DLD1 (cell line): ENCODE data around the gene MAP3K6.

Experiments used
- in situ Hi-C: cut with HindIII; loops from 2 replicates; pipeline ENCODE4 v1.10.0; 2017; ENCODE audit warnings: low sequenced_read_pairs

MAP3K6 gene

GRCh38 chr1:27377760-27378495, 11.2 kb upstream of the MAP3K6 start:
- in situ Hi-C loops: no loop called here

- in situ Hi-C loops: no loop called here
These were observed 7.8 kb upstream of the MAP3K6 start, which contains the start of gene FCN3 for GRCh38 chr1:27374362-27375086. Gene FCN3, minus strand, starts transcription at chr1:27374824. Its CDS starts 6 bp downstream, at chr1:27374818.

GRCh38 chr1:27372808-27373690, 6.3 kb upstream of the MAP3K6 start:
- in situ Hi-C loops: no loop called here

GRCh38 chr1:27372022-27372807, 5.5 kb upstream of the MAP3K6 start:
- in situ Hi-C loops: no loop called here

GRCh38 chr1:27368869-27369582, 2.3 kb upstream of the MAP3K6 start:
- in situ Hi-C loops: no loop called here

- in situ Hi-C loops: no loop called here
These were observed 444 bp upstream of the MAP3K6 start for GRCh38 chr1:27367160-27367650.

- in situ Hi-C loops: no loop called here
These were observed 699 bp downstream of the MAP3K6 start for GRCh38 chr1:27366113-27366410.

GRCh38 chr1:27365372-27366112, 1.2 kb downstream of the MAP3K6 start:
- in situ Hi-C loops: no loop called here

GRCh38 chr1:27364696-27365371, 1.9 kb downstream of the MAP3K6 start:
- in situ Hi-C loops: no loop called here

- in situ Hi-C loops: no loop called here
These were observed 2.7 kb downstream of the MAP3K6 start for GRCh38 chr1:27363766-27364695.

GRCh38 chr1:27361553-27361952, 5.2 kb downstream of the MAP3K6 start:
- in situ Hi-C loops: no loop called here

GRCh38 chr1:27361044-27361402, 5.7 kb downstream of the MAP3K6 start:
- in situ Hi-C loops: no loop called here

GRCh38 chr1:27360159-27361043, 6.4 kb downstream of the MAP3K6 start:
- in situ Hi-C loops: no loop called here

- in situ Hi-C loops: no loop called here
These were observed 7.0 kb downstream of the MAP3K6 start for GRCh38 chr1:27359822-27360158.

GRCh38 chr1:27358928-27359313, 7.8 kb downstream of the MAP3K6 start:
- in situ Hi-C loops: no loop called here

- in situ Hi-C loops: no loop called here
These were observed 8.5 kb downstream of the MAP3K6 start for GRCh38 chr1:27358038-27358927.
